Stimulated activated CD4-positive, alpha-beta T cell treated with anti-CD3 and anti-CD28 coated beads, Interleukin-4, amount 100 ng/mL, for 4 hours (primary cell): Measurements from ENCODE around the gene TMEM95.
"Not testable (repeated sequence)": the region's sequence is repeated elsewhere in the genome, so short reads cannot be mapped to it uniquely, and the experiment has no call there.

ENCODE experiments used
- DNase-seq, 2 experiments: peaks; one replicate each; pipeline ENCODE4 v3.0.0-alpha.2; 2020

Gene TMEM95

GRCh38 chr17:7347630-7348477 is 7.1 kb upstream of the TMEM95 start:
- DNase-seq, result no peak

- DNase-seq, result no peak
These were observed 6.3 kb upstream of the TMEM95 start for GRCh38 chr17:7348478-7349242.

- peak; percentile 54 to 68 for DNase-seq
These were observed 3.1 kb upstream of the TMEM95 start, which contains the start of gene KCTD11 for GRCh38 chr17:7351665-7352502. Gene KCTD11, plus strand, starts transcription at chr17:7352162.

GRCh38 chr17:7352503-7352889 is 2.5 kb upstream of the TMEM95 start:
- no peak for DNase-seq

GRCh38 chr17:7352910-7353635 is 1.9 kb upstream of the TMEM95 start:
- DNase-seq, result no peak

- no peak for DNase-seq
These were observed 603 bp upstream of the TMEM95 start for GRCh38 chr17:7354262-7354843.

GRCh38 chr17:7355573-7355972 is 617 bp downstream of the TMEM95 start:
- no peak for DNase-seq

GRCh38 chr17:7356072-7356549 is 1.2 kb downstream of the TMEM95 start:
- peak; percentile 78 to 81 for DNase-seq

- no peak for DNase-seq
These were observed 1.8 kb downstream of the TMEM95 start for GRCh38 chr17:7356756-7357155.

- DNase-seq, result no peak
These were observed 2.4 kb downstream of the TMEM95 start for GRCh38 chr17:7357381-7357780.

- no peak for DNase-seq
These were observed 7.0 kb downstream of the TMEM95 start for GRCh38 chr17:7361906-7362305.

- no peak for DNase-seq
These were observed 8.4 kb downstream of the TMEM95 start for GRCh38 chr17:7363311-7363710.

- not testable (repeated sequence) for DNase-seq
These were observed 11.0 kb downstream of the TMEM95 start for GRCh38 chr17:7365963-7366362.

- DNase-seq, result no peak
These were observed 12.1 kb downstream of the TMEM95 start for GRCh38 chr17:7367083-7367482.

GRCh38 chr17:7367918-7368598 is 13.1 kb downstream of the TMEM95 start:
- DNase-seq, result no peak

- not testable (repeated sequence) for DNase-seq
These were observed 13.6 kb downstream of the TMEM95 start for GRCh38 chr17:7368599-7368994.

- DNase-seq, result no peak
These were observed 14.9 kb downstream of the TMEM95 start for GRCh38 chr17:7369825-7370224.

GRCh38 chr17:7370853-7371252 is 15.9 kb downstream of the TMEM95 start:
- no peak for DNase-seq

GRCh38 chr17:7374353-7374752 is 19.4 kb downstream of the TMEM95 start:
- DNase-seq, result no peak

- no peak for DNase-seq
These were observed 24.2 kb downstream of the TMEM95 start for GRCh38 chr17:7379134-7379533.

- no peak for DNase-seq
These were observed 25.4 kb downstream of the TMEM95 start for GRCh38 chr17:7380321-7380720.
